Measurements from ENCODE around the gene PDE3B.

- TF ChIP-seq ZNF565 (CRISPR knock-in tag; conservative IDR thresholded peaks at IDR 0.05; ENCODE audit: low read depth) (no peak), TCF4 (CRISPR knock-in tag; IDR thresholded peaks at IDR 0.05; ENCODE audit: borderline replicate concordance) (no peak), POU6F1 (CRISPR knock-in tag; IDR thresholded peaks at IDR 0.05; ENCODE audit: borderline replicate concordance, low read depth) (no peak), ZFP30 (CRISPR knock-in tag; IDR thresholded peaks at IDR 0.05) (no peak), SNAI2 (CRISPR knock-in tag; IDR thresholded peaks at IDR 0.05) (no peak), ZFP3 (CRISPR knock-in tag; IDR thresholded peaks at IDR 0.05) (no peak), RARB (CRISPR knock-in tag; IDR thresholded peaks at IDR 0.05) (no peak), GLIS3 (CRISPR knock-in tag; IDR thresholded peaks at IDR 0.05) (no peak), CSDC2 (CRISPR knock-in tag; IDR thresholded peaks at IDR 0.05) (no peak), ZNF70 (CRISPR knock-in tag; IDR thresholded peaks at IDR 0.05) (no peak)
- TF ChIP-seq, protein P1, sequence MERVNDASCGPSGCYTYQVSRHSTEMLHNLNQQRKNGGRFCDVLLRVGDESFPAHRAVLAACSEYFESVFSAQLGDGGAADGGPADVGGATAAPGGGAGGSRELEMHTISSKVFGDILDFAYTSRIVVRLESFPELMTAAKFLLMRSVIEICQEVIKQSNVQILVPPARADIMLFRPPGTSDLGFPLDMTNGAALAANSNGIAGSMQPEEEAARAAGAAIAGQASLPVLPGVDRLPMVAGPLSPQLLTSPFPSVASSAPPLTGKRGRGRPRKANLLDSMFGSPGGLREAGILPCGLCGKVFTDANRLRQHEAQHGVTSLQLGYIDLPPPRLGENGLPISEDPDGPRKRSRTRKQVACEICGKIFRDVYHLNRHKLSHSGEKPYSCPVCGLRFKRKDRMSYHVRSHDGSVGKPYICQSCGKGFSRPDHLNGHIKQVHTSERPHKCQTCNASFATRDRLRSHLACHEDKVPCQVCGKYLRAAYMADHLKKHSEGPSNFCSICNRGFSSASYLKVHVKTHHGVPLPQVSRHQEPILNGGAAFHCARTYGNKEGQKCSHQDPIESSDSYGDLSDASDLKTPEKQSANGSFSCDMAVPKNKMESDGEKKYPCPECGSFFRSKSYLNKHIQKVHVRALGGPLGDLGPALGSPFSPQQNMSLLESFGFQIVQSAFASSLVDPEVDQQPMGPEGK (CRISPR knock-in tag; IDR thresholded peaks at IDR 0.05; ENCODE audit: borderline replicate concordance): no peak
- TF ChIP-seq, protein P2, sequence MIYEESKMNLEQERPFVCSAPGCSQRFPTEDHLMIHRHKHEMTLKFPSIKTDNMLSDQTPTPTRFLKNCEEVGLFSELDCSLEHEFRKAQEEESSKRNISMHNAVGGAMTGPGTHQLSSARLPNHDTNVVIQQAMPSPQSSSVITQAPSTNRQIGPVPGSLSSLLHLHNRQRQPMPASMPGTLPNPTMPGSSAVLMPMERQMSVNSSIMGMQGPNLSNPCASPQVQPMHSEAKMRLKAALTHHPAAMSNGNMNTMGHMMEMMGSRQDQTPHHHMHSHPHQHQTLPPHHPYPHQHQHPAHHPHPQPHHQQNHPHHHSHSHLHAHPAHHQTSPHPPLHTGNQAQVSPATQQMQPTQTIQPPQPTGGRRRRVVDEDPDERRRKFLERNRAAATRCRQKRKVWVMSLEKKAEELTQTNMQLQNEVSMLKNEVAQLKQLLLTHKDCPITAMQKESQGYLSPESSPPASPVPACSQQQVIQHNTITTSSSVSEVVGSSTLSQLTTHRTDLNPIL (CRISPR knock-in tag; IDR thresholded peaks at IDR 0.05; ENCODE audit: low read depth): no peak
These were observed 20.6 kb upstream of the PDE3B start for GRCh38 chr11:14623036-14623435.

Data from SK-N-SH treated with all-trans-retinoic acid at 6 μM for 48 hours (cell line).